Activated naive CD8-positive, alpha-beta T cell treated with anti-CD3 and anti-CD28 coated beads, Interleukin-2, amount 10 ng/mL, durations not matched to agents 7 days and 5 days (primary cell): ENCODE measurements around the gene PRAMEF9. TPM values are rescaled to one million over a fixed set of nuclear protein-coding genes. Genes with fewer than 3 reads are reported as not detected.
"Not testable (repeated sequence)": the region's sequence is repeated elsewhere in the genome, so short reads cannot be mapped to it uniquely, and the experiment has no call there.

Experiments
- ATAC-seq: fragments of 150-1000 bp; cut with Tn5 transposase; one replicate; pipeline ENCODE4 v1.10.0; 2021; ENCODE audit warnings: low read depth, moderate library complexity
- POLR2A ChIA-PET: fragments of 350-600 bp; sonication (Branson Sonifier 250); formaldehyde crosslinking; loops from one replicate; lab custom pipeline; 2021; ENCODE audit warnings: antibody characterized with exemption; lab: Charles Lee
- DNase-seq: peaks from one replicate; pipeline ENCODE4 v3.0.0; 2021
- H3K27ac Mint-ChIP-seq: one replicate; pipeline ENCODE4 v1.8.0; 2022; ENCODE audit warnings: mild to moderate bottlenecking, mixed read lengths
- H3K27me3 Mint-ChIP-seq: one replicate; pipeline ENCODE4 v1.8.0; 2022; ENCODE audit warnings: mild to moderate bottlenecking, moderate library complexity, mixed read lengths
- H3K36me3 Mint-ChIP-seq: one replicate; pipeline ENCODE4 v1.8.0; 2021; ENCODE audit warnings: mild to moderate bottlenecking, mixed read lengths
- H3K4me1 Mint-ChIP-seq: one replicate; pipeline ENCODE4 v1.8.0; 2021; ENCODE audit warnings: mixed read lengths
- H3K4me3 Mint-ChIP-seq: one replicate; pipeline ENCODE4 v1.8.0; 2022; ENCODE audit warnings: mild to moderate bottlenecking, moderate library complexity, mixed read lengths
- H3K9me3 Mint-ChIP-seq: one replicate; pipeline ENCODE4 v1.8.0; 2021; ENCODE audit warnings: mixed read lengths
- total RNA-seq, 2 experiments: library from RNA; stranded (reverse); gene quantifications; one replicate each; pipeline ENCODE4 v1.2.3, GENCODE V29; 2021

PRAMEF9 gene
- total RNA-seq = not detected

GRCh38 chr1:13171548-13171947 is at the start of gene PRAMEF9:
TSS of gene PRAMEF9 (plus strand) at chr1:13171848. CDS start at chr1:13175281, 3,433 bp downstream.
- H3K4me3 Mint-ChIP-seq, DNase-seq, ATAC-seq, H3K4me1 Mint-ChIP-seq, H3K9me3 Mint-ChIP-seq, POLR2A ChIA-PET, H3K36me3 Mint-ChIP-seq, H3K27ac Mint-ChIP-seq, H3K27me3 Mint-ChIP-seq: not testable (repeated sequence)

GRCh38 chr1:13155909-13156308 is 15.7 kb upstream of the PRAMEF9 start, which contains the start of gene PRAMEF26:
TSS of gene PRAMEF26 (minus strand) at chr1:13156009. CDS start at chr1:13153095, 2,914 bp downstream.
- H3K4me1 Mint-ChIP-seq, H3K36me3 Mint-ChIP-seq, H3K27ac Mint-ChIP-seq, POLR2A ChIA-PET, H3K27me3 Mint-ChIP-seq, DNase-seq, ATAC-seq, H3K4me3 Mint-ChIP-seq, H3K9me3 Mint-ChIP-seq: not testable (repeated sequence)

GRCh38 chr1:13165531-13165930 is 6.1 kb upstream of the PRAMEF9 start, which contains the start of gene HNRNPCL4:
TSS of gene HNRNPCL4 (minus strand) at chr1:13165631. CDS start at chr1:13165467, 164 bp downstream.
- DNase-seq, H3K27me3 Mint-ChIP-seq, H3K4me1 Mint-ChIP-seq, POLR2A ChIA-PET, H3K36me3 Mint-ChIP-seq, H3K4me3 Mint-ChIP-seq, ATAC-seq, H3K9me3 Mint-ChIP-seq, H3K27ac Mint-ChIP-seq: not testable (repeated sequence)

- H3K9me3 Mint-ChIP-seq, DNase-seq, H3K27ac Mint-ChIP-seq, H3K4me1 Mint-ChIP-seq, H3K36me3 Mint-ChIP-seq, POLR2A ChIA-PET, H3K27me3 Mint-ChIP-seq, ATAC-seq, H3K4me3 Mint-ChIP-seq: not testable (repeated sequence)
Measured at GRCh38 chr1:13201309-13201708, 29.7 kb downstream of the PRAMEF9 start, which contains the start of gene PRAMEF13. TSS of gene PRAMEF13 (minus strand) at chr1:13201409. CDS start at chr1:13199589, 1,820 bp downstream.

- H3K4me1 Mint-ChIP-seq, H3K4me3 Mint-ChIP-seq, H3K36me3 Mint-ChIP-seq, H3K9me3 Mint-ChIP-seq, H3K27ac Mint-ChIP-seq, POLR2A ChIA-PET, ATAC-seq, H3K27me3 Mint-ChIP-seq, DNase-seq: not testable (repeated sequence)
Measured at GRCh38 chr1:13208712-13209111, 37.1 kb downstream of the PRAMEF9 start.

GRCh38 chr1:13216619-13217018 is 45.0 kb downstream of the PRAMEF9 start:
- H3K27me3 Mint-ChIP-seq, H3K9me3 Mint-ChIP-seq, ATAC-seq, DNase-seq, POLR2A ChIA-PET, H3K4me3 Mint-ChIP-seq, H3K27ac Mint-ChIP-seq, H3K4me1 Mint-ChIP-seq, H3K36me3 Mint-ChIP-seq: not testable (repeated sequence)

GRCh38 chr1:13219203-13219602 is 47.6 kb downstream of the PRAMEF9 start:
- ATAC-seq, H3K9me3 Mint-ChIP-seq, H3K27me3 Mint-ChIP-seq, H3K4me3 Mint-ChIP-seq, H3K27ac Mint-ChIP-seq, H3K4me1 Mint-ChIP-seq, H3K36me3 Mint-ChIP-seq, POLR2A ChIA-PET, DNase-seq: not testable (repeated sequence)

GRCh38 chr1:13222788-13223187 is 51.1 kb downstream of the PRAMEF9 start:
- H3K4me1 Mint-ChIP-seq, H3K4me3 Mint-ChIP-seq, ATAC-seq, H3K36me3 Mint-ChIP-seq, H3K9me3 Mint-ChIP-seq, H3K27ac Mint-ChIP-seq, H3K27me3 Mint-ChIP-seq, POLR2A ChIA-PET, DNase-seq: not testable (repeated sequence)

- DNase-seq (no peak), ATAC-seq (no peak)
- Mint-ChIP-seq H3K36me3 (no peaks in the 10 kb centered on the region), H3K27me3 (no peaks in the 10 kb centered on the region), H3K4me3 (no peak overlapping the region), H3K27ac (no peak overlapping the region), H3K9me3 (no peaks in the 10 kb centered on the region), H3K4me1 (no peaks in the 10 kb centered on the region)
- POLR2A ChIA-PET = no interaction called here
Measured at GRCh38 chr1:13224480-13225060, 52.9 kb downstream of the PRAMEF9 start.

- H3K27me3 Mint-ChIP-seq, H3K4me1 Mint-ChIP-seq, H3K4me3 Mint-ChIP-seq, H3K36me3 Mint-ChIP-seq, H3K9me3 Mint-ChIP-seq, ATAC-seq, H3K27ac Mint-ChIP-seq, DNase-seq, POLR2A ChIA-PET: not testable (repeated sequence)
Measured at GRCh38 chr1:13225675-13226204, 54.1 kb downstream of the PRAMEF9 start, which contains the start of gene PRAMEF18. TSS of gene PRAMEF18 (minus strand) at chr1:13226154. CDS start at chr1:13226106, 48 bp downstream.

GRCh38 chr1:13227271-13228055 is 55.8 kb downstream of the PRAMEF9 start:
- not testable (repeated sequence) for DNase-seq, ATAC-seq, H3K27ac Mint-ChIP-seq, H3K4me1 Mint-ChIP-seq, H3K9me3 Mint-ChIP-seq, H3K36me3 Mint-ChIP-seq, H3K27me3 Mint-ChIP-seq, H3K4me3 Mint-ChIP-seq
- POLR2A ChIA-PET = interaction anchor here (0.7 kb wide), 1 partner anchor 251 kb away, joined by 4 read pairs; no protein-coding TSS in a partner anchor

- Mint-ChIP-seq H3K36me3 (no peaks in the 10 kb centered on the region), H3K27me3 (no peaks in the 10 kb centered on the region), H3K4me3 (no peak overlapping the region), H3K27ac (no peak overlapping the region), H3K9me3 (no peaks in the 10 kb centered on the region), H3K4me1 (no peaks in the 10 kb centered on the region)
- POLR2A ChIA-PET = no interaction called here
- no peak for DNase-seq
- no peak for ATAC-seq
Measured at GRCh38 chr1:13228343-13228781, 56.7 kb downstream of the PRAMEF9 start.
